Measurements from ENCODE around the gene MYF6. TPM values are rescaled to one million over a fixed set of nuclear protein-coding genes. Genes with fewer than 3 reads are reported as not detected.
A peak's percentile ranks its signal among the peaks of the same experiment; 100 is the strongest.

Gene MYF6
- total RNA-seq, 1 donor from 2014 or later, result not detected

- peaks cover 4% of the 10 kb centered on the region for H3K4me1 ChIP-seq (ENCODE audit: insufficient read depth, low read length)
- H3K4me3 Mint-ChIP-seq (ENCODE audit: unreplicated experiment), result no peak within 1 kb of the TSS
- H3K4me2 ChIP-seq (ENCODE audit: low read length), result peak within 1 kb of the TSS; percentile 33
- no peak for DNase-seq (ENCODE audit: low read depth)
- H3K4me3 ChIP-seq (ENCODE audit: insufficient read depth, low read depth, low read length), result no peak within 1 kb of the TSS
- peaks cover 49% of the 10 kb centered on the region for H3K27me3 Mint-ChIP-seq (ENCODE audit: low read depth, unreplicated experiment)
- H3K79me2 ChIP-seq (ENCODE audit: insufficient read depth, low read length), result no peaks in the 10 kb centered on the region
- H3K9me3 ChIP-seq (ENCODE audit: insufficient read depth, low read depth, low read length), result no peaks in the 10 kb centered on the region
- H3K36me3 Mint-ChIP-seq (ENCODE audit: low read depth, unreplicated experiment), result no peaks in the 10 kb centered on the region
- peaks cover 7% of the 10 kb centered on the region for H3K9me3 Mint-ChIP-seq (ENCODE audit: unreplicated experiment)
- no peak within 1 kb of the TSS for H3K27ac Mint-ChIP-seq (ENCODE audit: unreplicated experiment)
- no peak within 1 kb of the TSS for H3K27ac ChIP-seq (ENCODE audit: low read depth, low read length)
- FAIRE-seq, result no peak
- H2AFZ ChIP-seq (ENCODE audit: low read depth, low read length), result peak within 1 kb of the TSS; percentile 68
- H3K36me3 ChIP-seq (ENCODE audit: insufficient read depth, low read length), result no peaks in the 10 kb centered on the region
- peaks cover 27% of the 10 kb centered on the region for H3K27me3 ChIP-seq (ENCODE audit: insufficient read depth, low read length)
- no peak for TF ChIP-seq EZH2 (IDR thresholded peaks at IDR 0.05; ENCODE audit: insufficient read depth, low read length)
- TF ChIP-seq CTCF (IDR thresholded peaks at IDR 0.05; ENCODE audit: insufficient read depth, low read depth, low read length), result no peak
- H4K20me1 ChIP-seq (ENCODE audit: insufficient read depth, low read length), result no peaks in the 10 kb centered on the region
- no peak within 1 kb of the TSS for H3K9ac ChIP-seq (ENCODE audit: low read length)
- H3K4me1 Mint-ChIP-seq (ENCODE audit: low read depth, unreplicated experiment), result peaks cover 4% of the 10 kb centered on the region
These were observed 9.4 kb downstream of the MYF6 start, which contains the start of gene MYF5 for GRCh38 chr12:80716696-80717469. MYF5 (plus strand) TSS chr12:80716912; CDS start chr12:80717064, 152 bp downstream.

- Mint-ChIP-seq H3K9me3 (ENCODE audit: unreplicated experiment) (peaks cover 7% of the 10 kb centered on the region), H3K36me3 (ENCODE audit: low read depth, unreplicated experiment) (no peaks in the 10 kb centered on the region), H3K27ac (ENCODE audit: unreplicated experiment) (no peak overlapping the region), H3K4me3 (ENCODE audit: unreplicated experiment) (no peak overlapping the region), H3K27me3 (ENCODE audit: low read depth, unreplicated experiment) (peaks cover 45% of the 10 kb centered on the region), H3K4me1 (ENCODE audit: low read depth, unreplicated experiment) (peaks cover 4% of the 10 kb centered on the region)
- Histone ChIP-seq H3K4me3 (ENCODE audit: insufficient read depth, low read depth, low read length) (no peak overlapping the region), H3K9ac (ENCODE audit: low read length) (no peak overlapping the region), H3K4me2 (ENCODE audit: low read length) (no peak overlapping the region), H3K27ac (ENCODE audit: low read depth, low read length) (no peak overlapping the region), H3K79me2 (ENCODE audit: insufficient read depth, low read length) (no peaks in the 10 kb centered on the region), H3K9me3 (ENCODE audit: insufficient read depth, low read depth, low read length) (no peaks in the 10 kb centered on the region), H2AFZ (ENCODE audit: low read depth, low read length) (no peak overlapping the region), H3K4me1 (ENCODE audit: insufficient read depth, low read length) (peaks cover 4% of the 10 kb centered on the region), H4K20me1 (ENCODE audit: insufficient read depth, low read length) (no peaks in the 10 kb centered on the region), H3K36me3 (ENCODE audit: insufficient read depth, low read length) (no peaks in the 10 kb centered on the region), H3K27me3 (ENCODE audit: insufficient read depth, low read length) (peaks cover 27% of the 10 kb centered on the region)
- DNase-seq (ENCODE audit: low read depth), result no peak
- no peak for FAIRE-seq
- TF ChIP-seq CTCF (IDR thresholded peaks at IDR 0.05; ENCODE audit: insufficient read depth, low read depth, low read length) (no peak), EZH2 (IDR thresholded peaks at IDR 0.05; ENCODE audit: insufficient read depth, low read length) (no peak)
These were observed 10.4 kb downstream of the MYF6 start for GRCh38 chr12:80717856-80718255.

- Histone ChIP-seq H3K4me2 (ENCODE audit: low read length) (no peak overlapping the region), H3K27me3 (ENCODE audit: insufficient read depth, low read length) (peaks cover 13% of the 10 kb centered on the region), H3K9ac (ENCODE audit: low read length) (no peak overlapping the region), H3K4me3 (ENCODE audit: insufficient read depth, low read depth, low read length) (no peak overlapping the region), H3K79me2 (ENCODE audit: insufficient read depth, low read length) (no peaks in the 10 kb centered on the region), H3K27ac (ENCODE audit: low read depth, low read length) (no peak overlapping the region), H3K9me3 (ENCODE audit: insufficient read depth, low read depth, low read length) (no peaks in the 10 kb centered on the region), H2AFZ (ENCODE audit: low read depth, low read length) (no peak overlapping the region), H3K4me1 (ENCODE audit: insufficient read depth, low read length) (no peaks in the 10 kb centered on the region), H4K20me1 (ENCODE audit: insufficient read depth, low read length) (no peaks in the 10 kb centered on the region), H3K36me3 (ENCODE audit: insufficient read depth, low read length) (no peaks in the 10 kb centered on the region)
- no peak for DNase-seq (ENCODE audit: low read depth)
- no peak for FAIRE-seq
- no peaks in the 10 kb centered on the region for H3K4me1 Mint-ChIP-seq (ENCODE audit: low read depth, unreplicated experiment)
- H3K36me3 Mint-ChIP-seq (ENCODE audit: low read depth, unreplicated experiment), result no peaks in the 10 kb centered on the region
- peaks cover 21% of the 10 kb centered on the region for H3K27me3 Mint-ChIP-seq (ENCODE audit: low read depth, unreplicated experiment)
- TF ChIP-seq EZH2 (IDR thresholded peaks at IDR 0.05; ENCODE audit: insufficient read depth, low read length) (no peak), CTCF (IDR thresholded peaks at IDR 0.05; ENCODE audit: insufficient read depth, low read depth, low read length) (no peak)
- no peak overlapping the region for H3K4me3 Mint-ChIP-seq (ENCODE audit: unreplicated experiment)
- peaks cover 7% of the 10 kb centered on the region for H3K9me3 Mint-ChIP-seq (ENCODE audit: unreplicated experiment)
- no peak overlapping the region for H3K27ac Mint-ChIP-seq (ENCODE audit: unreplicated experiment)
These were observed 13.1 kb downstream of the MYF6 start for GRCh38 chr12:80720516-80720915.

Data from astrocyte (in vitro differentiated cells and primary cell).